ENCODE results near the gene C11orf54.
A peak's percentile ranks its signal among the peaks of the same experiment; 100 is the strongest.

Gene C11orf54

DNA sequence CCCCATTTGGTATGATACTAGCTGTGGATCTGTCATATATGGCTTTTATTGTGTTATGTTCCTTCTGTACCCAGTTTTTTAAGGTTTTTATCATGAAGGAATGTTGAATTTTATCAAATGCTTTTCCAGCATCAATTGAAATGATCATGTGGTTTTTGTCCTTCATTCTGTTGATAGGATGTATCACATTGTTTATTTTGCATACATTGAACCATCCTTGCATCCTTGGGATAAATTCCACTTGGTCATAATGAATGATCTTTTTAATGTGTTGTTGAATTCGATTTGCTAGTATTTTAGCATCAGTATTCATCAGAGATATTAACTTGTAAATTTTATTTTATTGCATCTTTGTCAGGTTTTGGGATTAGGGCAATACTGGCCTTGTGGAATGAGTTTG is 31.2 kb upstream of the C11orf54 start:
- H3K4me3 ChIP-seq (ENCODE audit: low read depth, low read length) = no peak overlapping the region
- TF ChIP-seq, protein P1, sequence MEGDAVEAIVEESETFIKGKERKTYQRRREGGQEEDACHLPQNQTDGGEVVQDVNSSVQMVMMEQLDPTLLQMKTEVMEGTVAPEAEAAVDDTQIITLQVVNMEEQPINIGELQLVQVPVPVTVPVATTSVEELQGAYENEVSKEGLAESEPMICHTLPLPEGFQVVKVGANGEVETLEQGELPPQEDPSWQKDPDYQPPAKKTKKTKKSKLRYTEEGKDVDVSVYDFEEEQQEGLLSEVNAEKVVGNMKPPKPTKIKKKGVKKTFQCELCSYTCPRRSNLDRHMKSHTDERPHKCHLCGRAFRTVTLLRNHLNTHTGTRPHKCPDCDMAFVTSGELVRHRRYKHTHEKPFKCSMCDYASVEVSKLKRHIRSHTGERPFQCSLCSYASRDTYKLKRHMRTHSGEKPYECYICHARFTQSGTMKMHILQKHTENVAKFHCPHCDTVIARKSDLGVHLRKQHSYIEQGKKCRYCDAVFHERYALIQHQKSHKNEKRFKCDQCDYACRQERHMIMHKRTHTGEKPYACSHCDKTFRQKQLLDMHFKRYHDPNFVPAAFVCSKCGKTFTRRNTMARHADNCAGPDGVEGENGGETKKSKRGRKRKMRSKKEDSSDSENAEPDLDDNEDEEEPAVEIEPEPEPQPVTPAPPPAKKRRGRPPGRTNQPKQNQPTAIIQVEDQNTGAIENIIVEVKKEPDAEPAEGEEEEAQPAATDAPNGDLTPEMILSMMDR (IDR thresholded peaks at IDR 0.05; ENCODE audit: low read depth, low read length) = no peak
- no peak for DNase-seq (ENCODE audit: low read depth, low spot score)
- in situ Hi-C loops (cut with HindIII; ENCODE audit: low sequenced_read_pairs) = no loop called here

DNA sequence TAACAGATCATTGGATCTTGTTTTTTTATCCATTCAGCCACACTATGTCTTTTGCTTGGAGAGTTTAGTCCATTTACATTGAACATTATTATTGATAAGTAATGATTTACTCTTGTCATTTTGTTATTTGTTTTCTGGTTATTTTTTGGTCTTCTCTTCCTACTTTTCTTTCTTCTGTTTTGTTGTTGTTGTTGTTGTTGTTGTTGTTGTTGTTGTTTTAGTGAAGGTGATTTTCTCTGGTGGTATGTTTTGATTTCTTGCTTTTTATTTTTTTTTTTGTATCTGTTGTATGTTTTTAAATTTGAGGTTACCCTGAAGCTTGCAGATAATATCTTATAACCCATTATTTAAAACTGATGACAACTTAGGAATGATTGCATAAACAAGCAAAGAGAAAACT is 28.8 kb upstream of the C11orf54 start:
- no peak for DNase-seq (ENCODE audit: low read depth, low spot score)
- TF ChIP-seq, protein P1 (IDR thresholded peaks at IDR 0.05; ENCODE audit: low read depth, low read length) = no peak
- H3K4me3 ChIP-seq (ENCODE audit: low read depth, low read length) = no peak overlapping the region
- in situ Hi-C loops (cut with HindIII; ENCODE audit: low sequenced_read_pairs) = no loop called here

- in situ Hi-C loops (cut with HindIII; ENCODE audit: low sequenced_read_pairs) = no loop called here
- H3K4me3 ChIP-seq (ENCODE audit: low read depth, low read length) = no peak overlapping the region
- no peak for DNase-seq (ENCODE audit: low read depth, low spot score)
- TF ChIP-seq, protein P1 (IDR thresholded peaks at IDR 0.05; ENCODE audit: low read depth, low read length) = no peak
Observed at GRCh38 chr11:93715797-93716396, 25.6 kb upstream of the C11orf54 start.

- DNase-seq (ENCODE audit: low read depth, low spot score) = peak; percentile 21
- no peak overlapping the region for H3K4me3 ChIP-seq (ENCODE audit: low read depth, low read length)
- in situ Hi-C loops (cut with HindIII; ENCODE audit: low sequenced_read_pairs) = no loop called here
- TF ChIP-seq, protein P1 (IDR thresholded peaks at IDR 0.05; ENCODE audit: low read depth, low read length) = no peak
Observed at GRCh38 chr11:93717501-93717900, 24.0 kb upstream of the C11orf54 start.

DNA sequence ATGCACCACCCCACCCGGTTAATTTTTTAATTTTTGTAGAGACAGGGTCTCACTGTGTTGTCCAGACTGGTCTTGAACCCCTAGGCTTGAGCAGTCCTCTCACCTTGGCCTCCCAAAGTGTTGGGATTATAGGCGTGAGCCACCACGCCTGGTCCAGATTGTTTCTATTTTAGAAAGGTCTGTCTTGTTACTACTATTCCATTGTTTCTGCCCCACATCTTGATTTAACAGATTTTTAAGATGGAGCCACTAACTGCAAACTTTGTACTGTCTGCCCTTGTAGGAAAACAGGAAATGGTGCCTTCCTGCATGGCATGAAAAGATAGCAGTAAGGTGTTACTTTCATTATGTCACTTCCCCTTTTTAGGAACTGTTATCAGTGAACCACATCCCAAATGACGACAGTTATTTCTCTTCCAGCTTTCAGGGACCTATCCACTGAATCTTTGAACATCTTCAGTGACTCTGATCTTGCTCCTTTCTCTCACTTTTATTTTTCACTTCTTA is 23.4 kb upstream of the C11orf54 start:
- in situ Hi-C loops (cut with HindIII; ENCODE audit: low sequenced_read_pairs) = no loop called here
- no peak overlapping the region for H3K4me3 ChIP-seq (ENCODE audit: low read depth, low read length)
- TF ChIP-seq, protein P1 (IDR thresholded peaks at IDR 0.05; ENCODE audit: low read depth, low read length) = no peak
- no peak for DNase-seq (ENCODE audit: low read depth, low spot score)

- TF ChIP-seq, protein P1 (IDR thresholded peaks at IDR 0.05; ENCODE audit: low read depth, low read length) = no peak
- no peak overlapping the region for H3K4me3 ChIP-seq (ENCODE audit: low read depth, low read length)
- no peak for DNase-seq (ENCODE audit: low read depth, low spot score)
- in situ Hi-C loops (cut with HindIII; ENCODE audit: low sequenced_read_pairs) = no loop called here
Observed at GRCh38 chr11:93719310-93719709, 22.2 kb upstream of the C11orf54 start.

All from astrocyte of the spinal cord (primary cell).